NCI-H146 treated with DMSO at 0.1 percent for 48 hours (cell line): Measurements from ENCODE around the gene CDC40.

Experiments
- DNase-seq: peaks from one replicate; lab custom pipeline; 2025; ENCODE audit not compliant: unreplicated experiment; lab: John Stamatoyannopoulos, UW

Gene CDC40

DNA sequence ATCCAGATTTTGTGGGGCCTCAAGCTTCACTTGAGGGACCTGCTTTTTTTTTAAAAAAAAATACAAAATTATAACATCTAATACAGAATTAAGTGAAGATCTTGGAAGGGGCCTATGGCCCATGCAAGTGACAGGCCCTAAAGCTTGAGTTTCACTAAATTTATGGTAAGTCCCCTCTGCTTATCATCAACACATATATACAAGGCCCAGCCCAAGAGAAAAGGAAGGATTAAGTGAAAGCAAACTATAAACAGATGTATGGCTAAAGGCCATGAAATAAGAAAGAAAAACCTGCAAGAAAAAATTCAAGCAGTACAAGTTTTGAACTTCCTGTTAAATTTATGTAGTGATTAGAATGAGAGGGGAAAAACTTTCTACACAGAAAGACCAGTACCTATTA, 86.8 kb downstream of the CDC40 start:
- no peak for DNase-seq

DNA sequence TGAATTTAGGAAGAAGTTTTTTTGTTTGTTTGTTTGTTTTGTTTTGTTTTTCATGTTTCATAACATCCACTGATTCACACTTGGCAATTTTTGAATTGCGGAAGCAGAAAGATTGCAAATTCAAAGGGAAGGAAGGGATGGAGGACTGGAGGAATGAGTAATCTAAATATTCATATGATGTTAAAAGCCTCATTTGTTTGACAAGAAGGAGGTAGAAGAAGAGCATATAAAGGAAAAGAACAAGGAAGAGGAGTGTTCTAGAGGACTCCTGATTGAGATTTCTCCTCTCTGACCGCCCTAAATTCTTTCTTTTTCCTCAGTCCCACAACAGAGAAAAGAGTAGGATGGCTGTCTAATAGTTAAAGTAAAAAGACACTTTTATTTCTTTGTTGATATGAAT, 89.4 kb downstream of the CDC40 start:
- DNase-seq, result no peak

DNA sequence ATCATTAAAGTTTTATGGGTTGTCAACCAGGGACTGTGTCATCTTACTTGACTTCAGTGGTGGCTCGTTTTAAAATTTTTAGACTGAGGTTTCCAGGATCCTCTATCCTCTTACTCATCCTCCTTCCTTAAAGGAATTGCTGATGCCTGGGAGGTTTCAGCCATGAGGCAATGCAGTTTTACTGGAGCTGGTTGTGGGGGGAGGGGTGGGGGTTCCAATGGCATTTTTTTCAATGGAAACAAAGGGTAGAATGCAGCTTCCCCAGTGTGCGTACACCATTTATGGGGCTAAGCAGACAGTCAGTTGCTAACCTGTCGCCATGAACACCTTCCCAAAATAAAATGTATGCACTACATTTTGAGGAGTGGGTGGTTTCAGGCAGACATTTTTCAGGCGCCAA, 89.9 kb downstream of the CDC40 start:
- DNase-seq, result no peak

DNA sequence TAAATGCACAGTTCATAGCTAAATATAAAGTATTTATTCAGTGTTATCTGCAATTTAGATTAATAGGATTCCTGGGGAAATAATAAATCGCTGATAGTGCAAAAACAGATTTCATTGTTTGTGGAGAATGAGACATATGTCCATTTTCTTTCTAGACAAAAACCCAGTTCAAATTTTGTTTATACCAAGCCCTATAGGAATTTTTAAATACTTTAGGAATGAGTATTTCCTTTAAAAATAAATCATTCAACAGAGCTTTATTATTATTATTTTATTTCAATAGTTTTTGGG, 91.5 kb downstream of the CDC40 start:
- no peak for DNase-seq

DNA sequence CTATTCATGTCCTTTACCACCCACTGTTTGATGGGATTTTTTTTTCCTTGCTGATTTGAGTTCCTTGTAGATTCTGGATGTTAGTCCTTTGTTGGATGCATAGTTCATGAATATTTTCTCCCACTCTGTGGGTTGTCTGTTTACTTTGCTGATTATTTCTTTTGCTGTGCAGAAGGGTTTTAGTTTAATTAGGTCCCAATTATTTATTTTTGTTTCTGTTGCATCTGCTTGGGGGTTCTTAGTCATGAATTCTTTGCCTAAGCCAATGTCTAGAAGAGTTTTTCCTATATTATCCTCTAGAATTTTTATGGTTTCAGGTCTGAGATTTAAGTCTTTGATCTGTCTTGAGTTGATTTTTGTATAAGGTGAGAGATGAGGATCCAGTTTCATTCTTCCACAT, 92.6 kb downstream of the CDC40 start:
- peak; percentile 44 for DNase-seq

DNA sequence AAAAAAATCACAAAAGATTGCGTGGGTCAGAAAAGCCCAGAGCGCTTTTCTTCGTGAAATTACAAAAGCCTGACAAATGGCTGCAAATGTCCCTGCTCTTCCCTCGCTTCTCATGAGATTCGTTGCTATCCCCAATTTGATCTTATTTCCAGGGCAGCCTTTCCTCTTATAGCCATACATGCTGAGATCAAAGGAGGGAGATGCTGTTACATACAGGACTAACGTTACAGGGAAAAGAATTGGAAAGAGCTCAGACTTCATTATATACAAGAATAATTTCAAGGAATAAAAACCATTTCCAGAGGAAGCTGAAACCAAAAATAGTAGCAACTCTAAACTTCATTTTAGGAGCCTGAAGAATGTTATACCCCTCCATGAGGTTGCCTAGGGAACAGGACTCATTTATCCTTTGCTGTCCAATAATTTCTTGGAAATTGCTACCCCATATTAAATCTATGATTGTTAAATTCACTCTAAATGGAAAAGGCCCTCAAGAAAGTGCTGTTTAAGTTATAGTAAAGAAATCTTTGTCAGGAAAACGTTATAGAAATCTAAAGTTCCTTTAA, 97.0 kb downstream of the CDC40 start:
- no peak for DNase-seq
